ENCODE data around the gene BTNL9.

GRCh38 chr5:181001947-181002346 is 38.1 kb upstream of the BTNL9 start:
- TF ChIP-seq TARDBP (IDR thresholded peaks at IDR 0.05) (no peak), THAP7 (CRISPR knock-in tag; IDR thresholded peaks at IDR 0.05) (no peak), PHB2 (IDR thresholded peaks at IDR 0.05; ENCODE audit: low read depth) (no peak), ELF4 (CRISPR knock-in tag; IDR thresholded peaks at IDR 0.05) (no peak), REST (IDR thresholded peaks at IDR 0.05; ENCODE audit: borderline replicate concordance) (no peak), REST (CRISPR knock-in tag; IDR thresholded peaks at IDR 0.05; ENCODE audit: low read depth) (no peak), ZNF512 (tag; IDR thresholded peaks at IDR 0.05) (no peak), ZNF384 (IDR thresholded peaks at IDR 0.05; ENCODE audit: low read depth, low read length) (no peak), TAF1 (IDR thresholded peaks at IDR 0.05; ENCODE audit: control insufficient read depth, extremely low read depth, insufficient read depth, low read length, severe bottlenecking) (no peak)
